Breast epithelium (tissue), 4 donors: Measurements from ENCODE around the gene TMEM86A. TPM values are rescaled to one million over a fixed set of nuclear protein-coding genes. Genes with fewer than 3 reads are reported as not detected.

Experiments used
- DNase-seq, 2 donors: peaks; one replicate each; pipeline ENCODE4 v3.0.0-alpha.2; 2019; ENCODE audit warnings: low spot score in 2 of 2
- H3K27ac ChIP-seq, 2 donors: fragments of 200-600 bp; sonication (generic) in 1 of 2; one replicate each; pipeline ENCODE4 v1.5.1; 2016 to 2019; ENCODE audit warnings: mild to moderate bottlenecking in 1 of 2
- H3K27me3 ChIP-seq, 2 donors: fragments of 200-600 bp; sonication (generic) in 1 of 2; one replicate each; pipeline versions ENCODE4 v1.5.1 to v1.6.0; 2017 to 2019; ENCODE audit warnings: control low read depth in 1 of 2, mild to moderate bottlenecking in 1 of 2
- H3K36me3 ChIP-seq: fragments of 200-600 bp; one replicate; pipeline ENCODE4 v1.5.1; 2019
- H3K4me1 ChIP-seq, 2 donors: fragments of 200-600 bp; sonication (generic); one replicate each; pipeline ENCODE4 v1.5.1; 2016 to 2019; ENCODE audit warnings: control low read depth in 1 of 2
- H3K4me3 ChIP-seq, 3 donors: fragments of 200-600 bp; sonication (generic); 1 replicate in 2 of 3; 2 replicates in 1 of 3; pipeline ENCODE4 v1.5.1; 2016 to 2019; ENCODE audit warnings: mild to moderate bottlenecking in 3 of 3, moderate library complexity in 2 of 3
- H3K9me3 ChIP-seq, 2 donors: fragments of 200-600 bp; sonication (generic) in 1 of 2; one replicate each; pipeline ENCODE4 v1.5.1; 2016 to 2019; ENCODE audit warnings: control low read depth in 1 of 2
- CTCF ChIP-seq, 3 donors: fragments of 450-650 bp; IDR thresholded peaks; one replicate each; pipeline ENCODE4 v1.5.1; 2016 to 2017; ENCODE audit warnings: antibody characterized with exemption in 3 of 3, mild to moderate bottlenecking in 3 of 3, moderate library complexity in 3 of 3
- POLR2A ChIP-seq: fragments of 450-650 bp; IDR thresholded peaks from one replicate; pipeline ENCODE4 v1.6.1; 2016; ENCODE audit warnings: antibody characterized with exemption, mild to moderate bottlenecking, moderate library complexity
- POLR2AphosphoS5 ChIP-seq, 3 donors: sonication (generic); formaldehyde crosslinking; IDR thresholded peaks; one replicate each; pipeline ENCODE4 v1.6.1; 2017; ENCODE audit warnings: antibody characterized with exemption in 3 of 3
- intact Hi-C: fragments of 100-400 bp; cut with DNase I; formaldehyde crosslinking; loops from one replicate; pipeline ENCODE4 v1.15.1; 2023; ENCODE audit warnings: low total_unique reads
- total RNA-seq, 3 donors: library from RNA; depleted of rRNA; stranded (reverse); fragments of >200 nt; gene quantifications; one replicate each; pipeline ENCODE4 v1.1.0, GENCODE V29; 2016

The TMEM86A gene
- total RNA-seq, 3 donors from 2014 or later = 9.9 to 16.7 (median 12.7) TPM

GRCh38 chr11:18700872-18701271 lies 2.3 kb downstream of the TMEM86A start:
- no peak for TF ChIP-seq POLR2AphosphoS5 (IDR thresholded peaks at IDR 0.05)
- TF ChIP-seq POLR2A = no peak
- TF ChIP-seq CTCF (IDR thresholded peaks at IDR 0.05) = no peak
- DNase-seq = peak in 1 of 2 donors; percentile 37
- H3K27ac ChIP-seq = peak overlapping the region; percentile 87 to 95
- H3K36me3 ChIP-seq = no peaks in the 10 kb centered on the region
- H3K27me3 ChIP-seq = no peaks in the 10 kb centered on the region
- H3K4me1 ChIP-seq = peaks cover 11 to 18% of the 10 kb centered on the region in 2 donors
- H3K4me3 ChIP-seq = no peak overlapping the region
- no peaks in the 10 kb centered on the region for H3K9me3 ChIP-seq
- intact Hi-C loops = no loop called here

GRCh38 chr11:18701614-18702216 lies 3.1 kb downstream of the TMEM86A start:
- intact Hi-C loops = no loop called here
- H3K27ac ChIP-seq = no peak overlapping the region
- no peak overlapping the region for H3K4me3 ChIP-seq
- TF ChIP-seq POLR2A = no peak
- TF ChIP-seq CTCF (IDR thresholded peaks at IDR 0.05) = no peak
- TF ChIP-seq POLR2AphosphoS5 (IDR thresholded peaks at IDR 0.05) = no peak
- H3K27me3 ChIP-seq = no peaks in the 10 kb centered on the region
- H3K4me1 ChIP-seq = peaks cover 11 to 18% of the 10 kb centered on the region in 2 donors
- H3K36me3 ChIP-seq = no peaks in the 10 kb centered on the region
- H3K9me3 ChIP-seq = no peaks in the 10 kb centered on the region
- DNase-seq = peak in 1 of 2 donors; percentile 43

GRCh38 chr11:18703001-18703763 lies 4.6 kb downstream of the TMEM86A start:
- H3K27ac ChIP-seq = no peak overlapping the region
- DNase-seq = peak in 1 of 2 donors; percentile 20
- no peaks in the 10 kb centered on the region for H3K27me3 ChIP-seq
- H3K4me1 ChIP-seq = peaks cover 11 to 18% of the 10 kb centered on the region in 2 donors
- intact Hi-C loops = no loop called here
- no peaks in the 10 kb centered on the region for H3K36me3 ChIP-seq
- TF ChIP-seq POLR2A (no peak), CTCF (IDR thresholded peaks at IDR 0.05) (no peak), POLR2AphosphoS5 (IDR thresholded peaks at IDR 0.05) (no peak)
- H3K4me3 ChIP-seq = no peak overlapping the region
- H3K9me3 ChIP-seq = no peaks in the 10 kb centered on the region

DNA sequence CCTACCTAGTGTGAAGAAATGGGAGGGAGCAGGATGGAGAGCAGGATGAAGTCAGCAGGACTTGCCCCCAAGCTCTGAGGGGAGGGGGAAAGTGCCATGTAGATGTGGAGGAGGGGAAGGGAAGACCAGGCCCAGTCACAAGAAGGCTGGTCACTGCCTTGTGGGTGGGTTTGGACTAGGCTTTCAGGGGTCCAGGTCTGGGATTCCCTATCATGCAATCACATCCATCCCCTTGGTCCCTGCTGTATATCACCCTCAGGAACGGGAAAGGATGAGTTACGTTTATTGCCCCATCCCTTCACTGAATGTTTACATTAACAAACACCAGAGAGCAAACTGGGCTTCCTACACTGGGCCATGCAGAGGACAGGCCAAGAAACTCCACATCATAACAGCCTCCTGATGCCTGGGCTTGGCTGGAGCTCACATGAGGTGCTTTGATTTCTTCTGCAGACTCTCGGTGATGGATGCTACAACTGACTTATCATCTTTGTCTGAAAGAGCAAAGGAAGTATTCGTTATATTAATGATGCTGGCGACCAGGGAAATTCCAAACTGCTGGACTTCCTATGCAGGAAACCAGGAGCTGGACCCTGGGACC lies 5.6 kb downstream of the TMEM86A start:
- intact Hi-C loops = no loop called here
- TF ChIP-seq POLR2A (no peak), POLR2AphosphoS5 (IDR thresholded peaks at IDR 0.05) (no peak), CTCF (IDR thresholded peaks at IDR 0.05) (no peak)
- peak in 1 of 2 donors; percentile 6 for DNase-seq

DNA sequence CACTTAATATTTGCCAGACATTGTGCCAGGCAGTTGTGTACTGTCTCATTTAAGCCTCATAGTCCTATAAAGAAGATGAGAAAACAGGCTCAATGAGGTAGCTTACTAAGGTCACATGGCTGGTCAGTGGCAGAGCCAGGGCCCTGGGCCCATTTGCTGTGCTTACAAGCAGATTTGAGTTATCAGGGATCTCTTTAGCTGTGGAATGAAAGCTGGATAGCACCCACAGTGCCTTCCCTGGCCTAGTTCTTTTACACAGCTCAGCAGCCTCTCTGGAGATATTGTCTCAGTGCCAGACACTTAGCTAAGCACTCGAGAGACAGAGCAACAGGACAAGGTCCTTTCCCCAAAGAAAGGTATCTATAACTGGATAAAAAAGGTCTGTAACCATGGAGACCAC lies 6.1 kb downstream of the TMEM86A start:
- no peaks in the 10 kb centered on the region for H3K9me3 ChIP-seq
- no peaks in the 10 kb centered on the region for H3K27me3 ChIP-seq
- H3K36me3 ChIP-seq = no peaks in the 10 kb centered on the region
- no peak for TF ChIP-seq POLR2A
- no peak for TF ChIP-seq POLR2AphosphoS5 (IDR thresholded peaks at IDR 0.05)
- TF ChIP-seq CTCF (IDR thresholded peaks at IDR 0.05) = no peak
- intact Hi-C loops = no loop called here
- H3K4me3 ChIP-seq = no peak overlapping the region
- H3K4me1 ChIP-seq = peaks cover 11 to 12% of the 10 kb centered on the region in 2 donors
- no peak overlapping the region for H3K27ac ChIP-seq
- DNase-seq = peak in 1 of 2 donors; percentile 12

More for the DNA sequence above, 5.6 kb downstream of the TMEM86A start:
- H3K4me1 ChIP-seq = peaks cover 11 to 17% of the 10 kb centered on the region in 2 donors
- H3K36me3 ChIP-seq = no peaks in the 10 kb centered on the region
- no peak overlapping the region for H3K4me3 ChIP-seq
- no peaks in the 10 kb centered on the region for H3K27me3 ChIP-seq
- no peak overlapping the region for H3K27ac ChIP-seq
- H3K9me3 ChIP-seq = no peaks in the 10 kb centered on the region
